ENCODE results near the gene C19orf25.
A peak's percentile ranks its signal among the peaks of the same experiment; 100 is the strongest.

Gene C19orf25

DNA sequence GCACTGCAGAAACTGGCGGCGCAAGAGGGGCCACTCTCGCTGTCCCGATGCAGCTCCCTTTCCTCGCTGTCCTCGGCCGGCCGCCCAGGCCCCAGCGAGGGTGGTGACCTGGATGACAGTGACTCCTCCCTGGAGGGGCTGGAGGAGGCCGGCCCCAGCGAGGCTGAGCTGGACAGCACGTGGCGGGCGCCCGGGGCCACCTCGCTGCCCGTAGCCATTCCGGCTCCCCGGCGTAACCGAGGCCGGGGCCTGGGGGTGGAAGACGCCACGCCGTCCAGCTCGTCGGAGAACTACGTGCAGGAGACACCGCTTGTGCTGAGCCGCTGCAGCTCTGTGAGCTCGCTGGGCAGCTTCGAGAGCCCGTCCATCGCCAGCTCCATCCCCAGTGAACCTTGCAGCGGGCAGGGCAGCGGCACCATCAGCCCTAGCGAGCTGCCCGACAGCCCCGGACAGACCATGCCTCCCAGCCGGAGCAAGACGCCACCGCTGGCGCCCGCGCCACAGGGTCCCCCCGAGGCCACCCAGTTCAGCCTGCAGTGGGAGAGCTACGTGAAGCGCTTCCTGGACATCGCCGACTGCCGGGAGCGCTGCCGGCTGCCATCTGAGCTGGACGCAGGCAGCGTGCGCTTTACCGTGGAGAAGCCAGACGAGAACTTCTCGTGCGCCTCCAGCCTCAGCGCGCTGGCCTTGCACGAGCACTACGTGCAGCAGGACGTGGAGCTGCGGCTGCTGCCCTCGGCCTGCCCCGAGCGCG lies 12.4 kb downstream of the C19orf25 start:
- DNase-seq (ENCODE audit: low spot score): no peak

DNA sequence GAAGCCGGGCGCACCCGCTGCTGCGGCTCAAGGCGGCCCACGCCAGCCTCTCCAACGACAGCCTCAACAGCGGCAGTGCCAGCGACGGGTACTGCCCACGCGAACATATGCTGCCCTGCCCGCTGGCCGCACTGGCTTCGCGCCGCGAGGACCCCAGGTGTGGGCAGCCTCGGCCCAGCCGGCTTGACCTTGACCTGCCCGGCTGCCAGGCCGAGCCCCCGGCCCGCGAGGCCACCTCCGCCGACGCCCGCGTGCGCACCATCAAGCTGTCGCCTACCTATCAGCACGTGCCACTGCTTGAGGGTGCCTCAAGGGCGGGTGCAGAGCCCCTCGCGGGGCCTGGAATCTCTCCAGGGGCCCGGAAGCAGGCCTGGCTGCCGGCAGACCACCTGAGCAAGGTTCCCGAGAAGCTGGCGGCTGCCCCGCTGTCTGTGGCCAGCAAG lies 13.0 kb downstream of the C19orf25 start:
- no peak for DNase-seq (ENCODE audit: low spot score)

- no peak for DNase-seq (ENCODE audit: low spot score)
These were observed 13.6 kb downstream of the C19orf25 start for GRCh38 chr19:1465191-1466016.

DNA sequence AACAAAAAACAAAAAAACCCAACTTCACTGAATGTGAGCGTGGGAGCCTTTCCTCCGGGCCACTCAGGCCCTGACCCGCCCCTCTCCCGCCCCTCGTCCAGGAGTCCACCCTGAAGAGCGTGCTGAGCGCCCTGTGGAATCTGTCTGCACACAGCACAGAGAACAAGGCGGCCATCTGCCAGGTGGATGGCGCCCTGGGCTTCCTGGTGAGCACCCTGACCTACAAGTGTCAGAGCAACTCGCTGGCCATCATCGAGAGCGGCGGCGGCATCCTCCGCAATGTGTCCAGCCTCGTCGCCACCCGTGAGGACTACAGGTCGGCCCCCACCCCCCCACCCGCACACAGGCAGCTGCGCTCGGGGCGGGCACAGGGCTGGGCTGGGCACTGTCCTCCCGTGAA lies 17.2 kb downstream of the C19orf25 start:
- no peak for DNase-seq (ENCODE audit: low spot score)

GRCh38 chr19:1460033-1460995 lies 18.7 kb downstream of the C19orf25 start:
- DNase-seq (ENCODE audit: low spot score): no peak

DNA sequence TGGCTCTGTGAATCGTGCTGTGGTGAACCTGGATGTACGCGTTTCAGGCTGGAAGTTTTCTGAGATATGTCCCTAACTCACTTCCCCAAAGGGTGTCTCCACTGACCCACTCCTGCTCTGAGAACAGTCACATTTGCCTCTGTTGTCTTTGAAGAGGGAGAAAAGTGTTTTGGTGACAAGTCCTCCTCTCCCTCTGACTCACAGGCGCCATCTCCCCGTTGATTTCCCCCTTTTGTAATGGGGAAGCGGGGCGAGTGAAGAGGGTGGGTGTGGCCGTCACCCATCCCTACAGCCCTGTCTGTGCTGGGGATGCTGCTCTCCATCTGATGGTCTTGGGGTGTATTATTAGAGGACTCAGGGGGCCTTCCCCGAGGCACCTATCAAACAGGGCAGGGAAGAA lies 19.5 kb downstream of the C19orf25 start:
- no peak for DNase-seq (ENCODE audit: low spot score)

DNA sequence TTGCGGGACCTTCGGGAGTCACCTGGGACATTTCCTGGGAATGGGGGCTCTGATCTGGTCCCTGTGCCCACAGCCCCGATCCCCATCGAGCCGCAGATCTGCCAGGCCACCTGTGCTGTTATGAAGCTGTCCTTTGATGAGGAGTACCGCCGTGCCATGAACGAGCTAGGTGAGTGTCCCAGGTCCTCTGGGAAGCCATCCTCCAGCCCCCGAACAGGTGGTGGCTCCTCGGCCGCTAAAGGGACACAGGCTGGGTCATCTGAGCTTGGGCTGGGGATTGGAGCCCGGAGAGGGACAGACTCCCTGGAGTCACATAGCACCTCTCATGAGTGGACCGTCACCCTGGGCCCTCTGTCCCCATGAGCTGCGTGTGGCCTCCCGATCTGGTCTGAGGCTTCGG lies 21.1 kb downstream of the C19orf25 start:
- DNase-seq (ENCODE audit: low spot score): no peak

DNA sequence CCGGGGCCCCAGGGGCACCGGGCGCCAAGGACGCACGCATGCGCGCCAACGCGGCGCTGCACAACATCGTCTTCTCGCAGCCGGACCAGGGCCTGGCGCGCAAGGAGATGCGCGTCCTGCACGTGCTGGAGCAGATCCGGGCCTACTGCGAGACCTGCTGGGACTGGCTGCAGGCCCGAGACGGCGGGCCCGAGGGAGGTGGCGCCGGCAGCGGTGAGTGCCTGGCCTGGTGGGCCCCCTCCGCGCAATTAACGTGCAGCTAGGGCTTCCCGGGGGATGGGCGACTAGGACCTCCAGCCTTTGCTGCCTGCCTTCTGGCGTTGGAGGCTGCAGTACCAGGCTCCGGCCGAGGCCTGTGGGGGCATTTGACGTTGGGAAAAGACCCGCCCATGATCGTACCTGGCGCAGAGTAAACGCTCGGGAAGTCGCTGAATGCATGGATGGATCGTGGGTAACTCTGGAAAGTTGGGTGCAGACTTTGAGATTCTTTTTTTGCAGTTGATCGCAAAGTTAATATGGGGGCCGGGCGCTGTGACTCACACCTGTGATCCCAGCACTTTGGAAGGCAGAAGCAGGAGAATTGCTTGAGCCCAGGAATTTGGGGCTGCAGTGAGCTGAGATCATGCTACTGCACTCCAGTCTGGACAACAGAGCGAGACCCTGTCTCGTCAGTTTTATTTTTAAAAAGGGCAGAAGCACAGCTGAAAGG lies 21.8 kb downstream of the C19orf25 start:
- DNase-seq (ENCODE audit: low spot score): no peak

DNA sequence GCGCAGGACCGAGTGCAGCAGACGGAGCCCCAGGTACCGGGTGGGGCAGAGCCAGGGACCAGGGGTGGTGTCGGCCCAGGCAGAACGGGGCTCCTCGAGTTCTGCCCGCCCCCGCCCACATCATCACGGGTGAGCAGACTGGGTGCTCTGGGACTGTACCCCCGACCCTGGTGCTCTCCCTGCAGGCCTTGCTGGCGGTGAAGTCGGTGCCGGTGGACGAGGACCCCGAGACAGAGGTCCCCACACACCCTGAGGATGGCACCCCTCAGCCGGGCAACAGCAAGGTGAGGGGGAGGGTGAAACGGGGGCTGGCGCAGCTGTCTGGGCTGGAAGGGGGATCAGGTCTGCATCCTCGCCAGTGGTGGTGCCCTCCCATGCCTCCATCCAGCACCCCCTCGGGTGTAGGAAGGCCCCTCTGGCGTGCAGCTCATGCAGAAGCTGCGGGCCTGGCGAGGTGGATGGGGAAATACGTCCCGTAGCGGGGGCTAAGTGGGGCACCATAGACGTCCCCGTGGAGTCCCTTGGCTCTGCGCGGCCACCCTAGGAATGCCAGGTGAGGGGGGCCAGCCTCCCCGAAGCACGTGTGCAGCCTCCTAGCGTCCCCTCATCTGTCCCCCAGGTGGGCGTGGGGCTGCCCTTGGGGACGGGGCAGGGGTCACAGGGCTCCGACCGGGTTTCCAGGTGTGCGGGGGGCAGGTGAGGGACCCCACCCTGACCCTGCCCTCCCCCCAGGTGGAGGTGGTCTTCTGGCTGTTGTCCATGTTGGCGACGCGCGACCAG lies 22.7 kb downstream of the C19orf25 start:
- no peak for DNase-seq (ENCODE audit: low spot score)

- DNase-seq (ENCODE audit: low spot score): peak; percentile 77
These were observed 23.5 kb downstream of the C19orf25 start for GRCh38 chr19:1455336-1456120.

DNA sequence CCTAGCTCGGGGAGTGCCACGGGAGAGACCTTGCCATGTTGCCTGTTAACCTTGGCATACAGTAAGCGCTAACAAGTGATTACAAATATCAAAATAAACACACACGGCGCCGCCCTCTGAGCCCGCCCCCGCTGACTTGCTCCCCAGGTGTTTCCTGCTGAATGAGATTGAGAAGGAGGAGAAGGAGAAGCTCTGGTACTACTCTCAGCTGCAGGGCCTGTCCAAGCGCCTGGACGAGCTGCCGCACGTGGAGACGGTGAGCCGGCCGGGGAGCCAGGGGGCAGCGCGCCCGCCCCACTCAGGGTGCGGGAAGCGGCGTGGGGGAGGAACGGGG lies 24.0 kb downstream of the C19orf25 start:
- no peak for DNase-seq (ENCODE audit: low spot score)

DNA sequence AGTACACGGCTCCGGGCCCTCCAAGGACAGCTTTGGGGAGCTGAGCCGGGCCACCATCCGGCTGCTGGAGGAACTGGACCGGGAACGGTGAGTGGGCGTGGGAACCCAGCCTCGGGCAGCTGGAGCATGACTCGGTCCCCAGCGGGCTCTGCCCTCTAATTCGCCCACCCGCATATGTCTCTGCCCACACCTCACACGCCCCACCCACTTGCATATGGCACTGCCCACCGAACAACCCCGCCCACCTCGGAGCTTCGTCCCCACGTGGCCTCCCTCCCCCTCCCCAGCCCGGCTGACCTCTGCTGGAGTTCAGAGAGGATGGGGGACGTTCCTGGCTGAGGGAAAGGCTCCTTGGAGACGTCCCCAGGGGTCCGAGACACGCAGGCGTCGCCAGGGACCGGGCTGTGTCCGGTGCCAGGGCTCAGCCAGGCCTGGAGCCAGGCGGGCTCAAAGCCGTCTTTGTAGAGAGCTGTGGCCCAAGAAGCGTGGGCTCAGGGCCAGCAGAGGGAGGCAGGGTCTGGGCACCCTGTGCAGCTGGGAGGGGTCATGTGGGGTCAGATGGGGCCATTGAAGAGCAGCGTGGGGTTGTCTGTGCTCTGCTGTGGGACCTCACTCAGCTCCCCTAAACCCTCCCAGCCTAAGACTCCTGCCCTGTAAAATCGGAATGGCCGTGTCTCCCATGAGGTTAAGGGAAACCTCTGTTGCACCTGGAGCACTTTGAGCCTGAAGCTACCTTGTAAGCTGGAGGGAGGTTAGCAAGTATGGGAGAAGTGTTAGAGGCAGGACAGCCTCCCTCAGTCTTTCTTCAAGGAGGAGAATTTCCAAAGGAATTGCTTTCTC lies 25.3 kb downstream of the C19orf25 start:
- DNase-seq (ENCODE audit: low spot score): no peak

DNA sequence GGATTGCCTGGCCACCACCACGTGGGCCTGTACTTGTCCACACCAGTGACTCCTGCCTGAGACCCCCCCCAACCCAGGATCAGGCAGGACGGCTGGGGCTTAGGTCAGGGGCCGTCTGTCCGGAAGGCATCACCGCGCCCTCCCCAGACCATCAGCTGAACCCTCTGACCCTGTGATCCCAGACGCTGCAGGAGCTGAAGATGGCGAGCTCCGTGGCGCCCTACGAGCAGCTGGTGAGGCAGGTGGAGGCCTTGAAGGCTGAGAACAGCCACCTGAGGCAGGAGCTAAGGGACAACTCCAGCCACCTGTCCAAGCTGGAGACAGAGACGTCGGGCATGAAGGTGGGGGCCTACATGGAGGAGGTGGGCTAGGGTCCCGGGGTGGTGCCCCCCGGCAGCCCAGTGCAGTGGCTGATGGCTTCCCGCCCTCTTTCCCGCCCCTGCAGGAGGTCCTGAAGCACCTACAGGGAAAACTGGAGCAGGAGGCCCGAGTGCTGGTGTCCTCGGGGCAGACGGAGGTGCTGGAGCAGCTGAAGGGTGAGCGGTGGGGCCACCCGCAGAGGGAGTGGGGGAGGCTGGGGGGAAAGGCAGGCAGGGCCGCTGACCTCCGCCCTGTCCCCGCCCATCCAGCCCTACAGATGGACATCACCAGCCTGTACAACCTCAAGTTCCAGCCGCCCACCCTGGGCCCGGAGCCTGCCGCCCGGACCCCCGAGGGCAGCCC lies 26.1 kb downstream of the C19orf25 start:
- DNase-seq (ENCODE audit: low spot score): no peak

DNA sequence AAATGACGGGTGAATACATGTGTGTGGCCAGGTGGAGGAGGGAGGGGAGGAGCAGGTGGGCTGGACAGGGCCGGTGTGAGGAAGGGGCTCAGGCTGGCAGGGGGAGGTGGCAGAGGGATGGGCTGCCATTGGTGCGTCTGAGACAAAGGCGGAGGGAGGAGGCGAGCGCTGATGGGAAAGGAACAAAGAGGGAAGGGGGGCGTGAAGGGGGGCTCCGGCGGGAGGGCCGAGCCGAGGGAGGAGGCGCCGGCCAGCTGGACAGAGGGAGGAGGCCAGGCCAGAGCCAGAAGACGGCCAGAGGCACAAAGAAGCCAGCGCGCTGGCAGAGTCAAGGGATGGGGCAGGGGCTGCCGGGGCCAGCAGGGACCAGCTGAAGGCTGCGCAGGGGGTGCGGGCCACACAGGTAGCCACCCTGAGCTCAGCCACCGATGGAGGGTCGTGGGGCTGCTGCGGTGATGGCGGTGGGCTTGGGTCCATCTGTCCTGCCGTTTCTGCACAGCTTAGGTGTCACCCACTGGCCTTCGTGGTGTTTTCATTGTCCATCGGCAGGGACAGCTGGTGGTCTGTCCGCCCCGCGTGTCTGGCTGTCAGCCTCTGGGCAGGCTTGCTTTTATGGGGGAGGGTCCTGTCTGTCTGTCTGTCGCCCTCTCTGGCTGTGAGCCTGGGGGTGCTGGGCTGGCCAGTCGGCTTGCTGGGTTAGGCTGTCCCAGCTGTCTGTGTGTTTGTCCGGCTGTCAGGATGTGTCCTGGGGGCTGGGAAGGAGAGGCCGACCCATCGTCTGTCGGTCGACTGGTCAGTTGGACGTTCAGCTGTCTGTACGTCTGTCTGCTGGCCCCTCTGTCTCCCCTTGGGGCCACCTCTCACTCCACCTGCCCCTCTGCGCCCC lies 26.9 kb downstream of the C19orf25 start:
- DNase-seq (ENCODE audit: low spot score): no peak

DNA sequence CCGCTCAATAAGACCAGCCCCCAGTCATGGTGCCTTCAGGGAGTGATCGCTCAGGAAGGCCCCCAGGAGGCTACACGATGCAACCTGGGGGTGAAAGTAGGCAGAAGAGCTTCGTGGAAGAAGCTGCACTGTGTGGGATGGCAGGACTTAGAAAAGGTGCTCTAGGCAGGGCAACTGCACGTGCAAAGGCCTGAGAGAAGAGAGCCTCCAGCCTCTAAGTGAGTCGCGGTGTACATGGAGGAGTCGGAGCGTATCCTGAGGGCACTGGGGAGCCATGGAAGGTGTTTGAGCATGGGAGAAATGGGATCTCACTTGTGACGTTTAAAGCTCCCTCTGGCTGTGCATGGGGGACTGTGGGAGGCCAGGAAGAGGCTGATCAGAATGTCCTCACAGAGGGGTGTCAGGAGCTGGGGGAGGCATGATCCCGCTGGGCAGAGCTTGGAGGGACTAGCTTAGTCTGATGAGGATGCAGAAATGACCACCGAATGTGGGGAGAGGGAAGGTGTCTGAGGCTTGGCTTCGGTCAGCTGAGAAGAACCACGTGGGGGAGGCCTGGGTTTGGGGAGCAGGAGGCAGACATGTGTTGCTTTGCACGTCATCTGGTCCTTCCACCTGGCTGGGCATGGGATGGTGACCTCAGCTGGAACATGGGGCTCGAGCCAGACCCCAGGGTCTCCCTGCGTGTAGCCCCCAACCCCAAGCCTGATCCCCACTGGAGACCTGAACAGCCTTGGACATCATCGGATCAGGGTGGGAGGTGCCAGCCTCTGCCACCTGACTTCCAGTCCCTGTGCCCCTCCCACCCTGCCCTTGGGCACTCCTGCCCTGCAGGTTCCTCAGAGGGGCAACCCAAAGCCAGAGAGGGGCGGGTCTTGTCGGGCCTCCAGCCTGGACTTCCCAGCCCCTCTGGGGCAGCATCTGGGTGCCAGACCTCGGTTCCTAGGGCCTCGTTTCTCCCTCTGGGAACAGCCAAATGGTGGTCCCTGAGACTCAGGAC lies 28.0 kb downstream of the C19orf25 start:
- DNase-seq (ENCODE audit: low spot score): no peak
